Ishikawa (cell line): ENCODE data around the gene PNPLA2.

ENCODE experiments used
- EP300 ChIP-seq: IDR thresholded peaks from 2 replicates; pipeline ENCODE4 v1.6.1; 2012; ENCODE audit warnings: borderline replicate concordance
- FOXM1 ChIP-seq: IDR thresholded peaks from 2 replicates; pipeline ENCODE4 v1.6.1; 2012; ENCODE audit warnings: low read depth, borderline replicate concordance
- TAF1 ChIP-seq: IDR thresholded peaks from 2 replicates; pipeline ENCODE4 v1.6.1; 2012; ENCODE audit warnings: low read depth, mild to moderate bottlenecking
- TF ChIP-seq, protein P1 (sequence below): IDR thresholded peaks from 2 replicates; pipeline ENCODE4 v1.6.1; 2012; ENCODE audit warnings: low read depth, mild to moderate bottlenecking

DNA sequence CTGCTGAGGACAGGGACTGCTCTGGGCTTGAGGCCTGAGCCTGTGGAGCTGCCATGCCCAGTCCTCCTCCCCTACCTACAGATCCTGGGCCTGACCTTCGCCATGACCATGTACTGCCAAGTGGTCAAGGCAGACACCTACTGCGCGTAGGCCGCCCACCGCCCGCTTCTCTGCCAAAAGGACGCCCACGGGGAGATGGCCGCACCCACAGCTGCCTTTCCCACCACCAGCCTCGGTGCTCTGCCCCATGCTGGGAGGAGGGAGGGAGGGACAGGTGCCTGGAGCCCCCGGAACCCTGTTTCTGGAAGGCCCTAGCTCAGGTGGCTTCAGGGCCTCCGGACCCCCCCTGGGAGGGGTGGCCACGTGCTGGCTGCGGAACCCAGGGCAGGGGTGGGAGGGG is 47.8 kb downstream of the PNPLA2 start:
- TF ChIP-seq EP300, result no peak
- no peak for TF ChIP-seq FOXM1
- TF ChIP-seq, protein P1, sequence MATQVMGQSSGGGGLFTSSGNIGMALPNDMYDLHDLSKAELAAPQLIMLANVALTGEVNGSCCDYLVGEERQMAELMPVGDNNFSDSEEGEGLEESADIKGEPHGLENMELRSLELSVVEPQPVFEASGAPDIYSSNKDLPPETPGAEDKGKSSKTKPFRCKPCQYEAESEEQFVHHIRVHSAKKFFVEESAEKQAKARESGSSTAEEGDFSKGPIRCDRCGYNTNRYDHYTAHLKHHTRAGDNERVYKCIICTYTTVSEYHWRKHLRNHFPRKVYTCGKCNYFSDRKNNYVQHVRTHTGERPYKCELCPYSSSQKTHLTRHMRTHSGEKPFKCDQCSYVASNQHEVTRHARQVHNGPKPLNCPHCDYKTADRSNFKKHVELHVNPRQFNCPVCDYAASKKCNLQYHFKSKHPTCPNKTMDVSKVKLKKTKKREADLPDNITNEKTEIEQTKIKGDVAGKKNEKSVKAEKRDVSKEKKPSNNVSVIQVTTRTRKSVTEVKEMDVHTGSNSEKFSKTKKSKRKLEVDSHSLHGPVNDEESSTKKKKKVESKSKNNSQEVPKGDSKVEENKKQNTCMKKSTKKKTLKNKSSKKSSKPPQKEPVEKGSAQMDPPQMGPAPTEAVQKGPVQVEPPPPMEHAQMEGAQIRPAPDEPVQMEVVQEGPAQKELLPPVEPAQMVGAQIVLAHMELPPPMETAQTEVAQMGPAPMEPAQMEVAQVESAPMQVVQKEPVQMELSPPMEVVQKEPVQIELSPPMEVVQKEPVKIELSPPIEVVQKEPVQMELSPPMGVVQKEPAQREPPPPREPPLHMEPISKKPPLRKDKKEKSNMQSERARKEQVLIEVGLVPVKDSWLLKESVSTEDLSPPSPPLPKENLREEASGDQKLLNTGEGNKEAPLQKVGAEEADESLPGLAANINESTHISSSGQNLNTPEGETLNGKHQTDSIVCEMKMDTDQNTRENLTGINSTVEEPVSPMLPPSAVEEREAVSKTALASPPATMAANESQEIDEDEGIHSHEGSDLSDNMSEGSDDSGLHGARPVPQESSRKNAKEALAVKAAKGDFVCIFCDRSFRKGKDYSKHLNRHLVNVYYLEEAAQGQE, result no peak
- no peak for TF ChIP-seq TAF1
